HepG2 (cell line): ENCODE results near the gene GSTM1. TPM values are rescaled to one million over a fixed set of nuclear protein-coding genes. Genes with fewer than 3 reads are reported as not detected.

Experiments
- ATAD3A ChIP-seq: sonication (generic); formaldehyde crosslinking; IDR thresholded peaks from 2 replicates; pipeline ENCODE4 v1.4.0; 2020; ENCODE audit warnings: missing genetic modification reagents
- GZF1 ChIP-seq: sonication (generic); formaldehyde crosslinking; IDR thresholded peaks from 2 replicates; pipeline ENCODE4 v1.5.1; 2020; ENCODE audit warnings: mild to moderate bottlenecking, missing genetic modification reagents
- JARID2 ChIP-seq: sonication (generic); formaldehyde crosslinking; IDR thresholded peaks from 2 replicates; pipeline ENCODE4 v1.8.1; 2023; ENCODE audit warnings: missing genetic modification reagents, inconsistent platforms; ENCODE audit not compliant: insufficient replicate concordance
- MAFK ChIP-seq, 2 experiments: IDR thresholded peaks in 1 of 2; conservative IDR thresholded peaks in 1 of 2; 2 replicates each; pipeline ENCODE4 v1.6.1; 2011; ENCODE audit warnings: improper control_type of control experiment in 2 of 2, low read length in 2 of 2
- MED13 ChIP-seq: sonication (generic); formaldehyde crosslinking; IDR thresholded peaks from 2 replicates; pipeline ENCODE4 v1.5.0; 2020; ENCODE audit warnings: missing genetic modification reagents
- NFIC ChIP-seq: IDR thresholded peaks from 2 replicates; pipeline ENCODE4 v1.6.1; 2012; ENCODE audit warnings: mild to moderate bottlenecking, low read length, inconsistent platforms
- PITX1 ChIP-seq: sonication (generic); formaldehyde crosslinking; IDR thresholded peaks from 2 replicates; pipeline ENCODE4 v1.5.1; 2020; ENCODE audit warnings: mild to moderate bottlenecking, missing genetic modification reagents
- REPIN1 ChIP-seq: sonication (generic); formaldehyde crosslinking; IDR thresholded peaks from 2 replicates; pipeline ENCODE4 v1.8.0; 2022; ENCODE audit warnings: missing genetic modification reagents, low read depth, mild to moderate bottlenecking, borderline replicate concordance
- RNF2 ChIP-seq: fragments of 450-650 bp; conservative IDR thresholded peaks from 2 replicates; pipeline ENCODE4 v1.6.1; 2016; ENCODE audit warnings: low read depth
- TFDP1 ChIP-seq: IDR thresholded peaks from 2 replicates; pipeline ENCODE4 v1.6.1; 2016; ENCODE audit warnings: missing compliant biosample characterization, missing genetic modification reagents, borderline replicate concordance
- TRIM24 ChIP-seq: sonication (generic); formaldehyde crosslinking; IDR thresholded peaks from 2 replicates; pipeline ENCODE4 v1.8.0; 2022; ENCODE audit warnings: mild to moderate bottlenecking, missing genetic modification reagents
- ZBED4 ChIP-seq: sonication (generic); formaldehyde crosslinking; IDR thresholded peaks from 2 replicates; pipeline ENCODE4 v1.4.0; 2020; ENCODE audit warnings: missing genetic modification reagents, borderline replicate concordance
- ZBTB46 ChIP-seq: sonication (generic); formaldehyde crosslinking; IDR thresholded peaks from 2 replicates; pipeline ENCODE4 v1.4.0; 2020; ENCODE audit warnings: mild to moderate bottlenecking, missing genetic modification reagents, borderline replicate concordance
- ZFX ChIP-seq: sonication (generic); formaldehyde crosslinking; IDR thresholded peaks from 2 replicates; pipeline ENCODE4 v1.4.0; 2020; ENCODE audit warnings: mild to moderate bottlenecking, low read depth, missing genetic modification reagents, moderate library complexity
- ZNF10 ChIP-seq: sonication (generic); formaldehyde crosslinking; IDR thresholded peaks from 2 replicates; pipeline ENCODE4 v1.4.0; 2020; ENCODE audit warnings: mild to moderate bottlenecking, low read depth, missing genetic modification reagents, borderline replicate concordance
- ZNF276 ChIP-seq: sonication (generic); formaldehyde crosslinking; IDR thresholded peaks from 2 replicates; pipeline ENCODE4 v1.4.0; 2020; ENCODE audit warnings: mild to moderate bottlenecking, low read depth, missing genetic modification reagents
- ZNF282 ChIP-seq: fragments of 450-650 bp; IDR thresholded peaks from 2 replicates; pipeline ENCODE4 v1.6.1; 2018; ENCODE audit not compliant: partially characterized antibody
- ZNF431 ChIP-seq: sonication (generic); formaldehyde crosslinking; IDR thresholded peaks from 2 replicates; pipeline ENCODE4 v1.9.0; 2022; ENCODE audit warnings: missing genetic modification reagents, low read depth, mild to moderate bottlenecking, borderline replicate concordance
- ZNF44 ChIP-seq: sonication (generic); formaldehyde crosslinking; IDR thresholded peaks from 2 replicates; pipeline ENCODE4 v1.5.1; 2020; ENCODE audit warnings: mild to moderate bottlenecking, missing genetic modification reagents
- ZNF501 ChIP-seq: sonication (generic); formaldehyde crosslinking; IDR thresholded peaks from 2 replicates; pipeline ENCODE4 v1.5.1; 2020; ENCODE audit warnings: mild to moderate bottlenecking, moderate library complexity, missing genetic modification reagents
- polyA plus RNA-seq, 8 experiments: library from polyadenylated mRNA; depleted of rRNA in 3 of 8; stranded (reverse) in 7 of 8; unstranded in 1 of 8; fragments of >200 nt; fragmentation: Illumina TruSeq in 4 of 8; extraction: Trizol in 4 of 8; gene quantifications; 2 replicates each; pipeline versions ENCODE4 v1.2.1 to v1.2.3, GENCODE V29; 2011 to 2016; ENCODE audit warnings: low read depth in 4 of 8, missing spikeins in 1 of 8, mixed read lengths in 1 of 8; ENCODE audit not compliant: insufficient read depth in 1 of 8
- total RNA-seq, 5 experiments: library from RNA; depleted of rRNA; stranded (reverse); fragments of >200 nt; fragmentation: Illumina TruSeq; extraction: Trizol; gene quantifications; 2 replicates each; pipeline ENCODE4 v1.2.3, GENCODE V29; 2016; ENCODE audit warnings: low read depth in 1 of 5

The GSTM1 gene
- total and polyA plus RNA-seq, 2 of the 13 experiments (the other 11 are each of a cell fraction or from before 2014, with no cell fraction given) = 0.42 TPM; not detected in 1

GRCh38 chr1:109739738-109740614 lies 52.4 kb downstream of the GSTM1 start (continued):
- TF ChIP-seq ATAD3A (no peak), TFDP1 (peak; percentile 26; the same call in 1 of the 2 replicates), ZNF10 (CRISPR knock-in tag) (no peak), ZFX (CRISPR knock-in tag) (peak; percentile 74), RNF2 (no peak), REPIN1 (CRISPR knock-in tag) (no peak), JARID2 (CRISPR knock-in tag) (no peak), GZF1 (0 out of 2 replicates have a peak, but pooled peaks have one; percentile 38), NFIC (no peak), ZNF44 (CRISPR knock-in tag) (no peak), ZNF501 (CRISPR knock-in tag) (peak; percentile 91), PITX1 (CRISPR knock-in tag) (no peak; the same call in 1 of the 2 replicates), MAFK (conservative IDR thresholded peaks at IDR 0.05 in 1 of 2, IDR thresholded peaks at IDR 0.05 in 1 of 2; ENCODE audit: low read length in 2 of 2) (no peak), ZNF282 (no peak), ZNF276 (CRISPR knock-in tag) (peak; percentile 80; the same call in 1 of the 2 replicates), ZBTB46 (no peak), MED13 (CRISPR knock-in tag) (peak; percentile 29; the same call in 1 of the 2 replicates), TRIM24 (CRISPR knock-in tag) (no peak), ZNF431 (CRISPR knock-in tag) (no peak), ZBED4 (no peak)
